T1000 (cell line): ENCODE measurements around the gene ESR1.

Source experiments
- DNase-seq: peaks from one replicate; lab custom pipeline; 2025; ENCODE audit warnings: mixed read lengths; lab: John Stamatoyannopoulos, UW

The ESR1 gene

DNA sequence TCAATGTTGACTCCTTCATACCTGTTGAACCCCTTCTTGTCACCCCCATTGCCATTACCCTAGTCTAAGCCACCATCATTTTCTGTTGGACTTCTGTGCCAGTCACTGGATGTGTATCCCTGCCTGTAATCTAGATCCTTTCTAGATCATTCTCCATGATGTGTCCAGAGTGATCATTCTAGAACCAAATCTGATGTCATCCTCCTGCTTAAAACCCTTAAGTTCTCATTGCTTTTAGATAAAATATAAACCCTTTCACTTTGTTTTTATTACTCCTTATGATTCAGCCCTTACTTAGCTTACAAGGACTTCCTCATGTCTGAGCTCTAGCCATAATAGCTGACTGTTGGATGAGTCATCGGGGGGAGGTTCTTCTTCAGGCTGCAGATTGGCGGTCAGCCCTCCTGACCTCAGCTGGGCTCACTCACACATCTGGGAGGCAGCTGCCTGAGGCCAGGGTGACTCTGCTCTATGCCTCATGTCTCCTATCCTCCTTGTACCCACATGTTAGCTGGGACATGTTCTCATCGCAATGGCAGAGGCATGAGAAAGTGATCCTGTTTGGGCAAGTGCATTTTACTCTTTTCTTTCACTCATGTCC is 287.6 kb downstream of the ESR1 start:
- peak; percentile 90 for DNase-seq

- DNase-seq: no peak
Measured at GRCh38 chr6:152096863-152097496, 289.5 kb downstream of the ESR1 start.

- no peak for DNase-seq
Measured at GRCh38 chr6:152098683-152099082, 291.2 kb downstream of the ESR1 start.

GRCh38 chr6:152099446-152100182 is 292.1 kb downstream of the ESR1 start:
- no peak for DNase-seq

- no peak for DNase-seq
Measured at GRCh38 chr6:152100183-152100618, 292.7 kb downstream of the ESR1 start.

GRCh38 chr6:152107973-152108372 is 300.5 kb downstream of the ESR1 start:
- no peak for DNase-seq

- no peak for DNase-seq
Measured at GRCh38 chr6:152110886-152111820, 303.7 kb downstream of the ESR1 start.

GRCh38 chr6:152112491-152113261 is 305.2 kb downstream of the ESR1 start:
- DNase-seq: no peak

- DNase-seq: no peak
Measured at GRCh38 chr6:152117156-152118133, 310.0 kb downstream of the ESR1 start.

GRCh38 chr6:152118224-152118623 is 310.7 kb downstream of the ESR1 start:
- DNase-seq: no peak

GRCh38 chr6:152118678-152119077 is 311.2 kb downstream of the ESR1 start:
- DNase-seq: no peak

- DNase-seq: no peak
Measured at GRCh38 chr6:152119831-152120230, 312.3 kb downstream of the ESR1 start.

DNA sequence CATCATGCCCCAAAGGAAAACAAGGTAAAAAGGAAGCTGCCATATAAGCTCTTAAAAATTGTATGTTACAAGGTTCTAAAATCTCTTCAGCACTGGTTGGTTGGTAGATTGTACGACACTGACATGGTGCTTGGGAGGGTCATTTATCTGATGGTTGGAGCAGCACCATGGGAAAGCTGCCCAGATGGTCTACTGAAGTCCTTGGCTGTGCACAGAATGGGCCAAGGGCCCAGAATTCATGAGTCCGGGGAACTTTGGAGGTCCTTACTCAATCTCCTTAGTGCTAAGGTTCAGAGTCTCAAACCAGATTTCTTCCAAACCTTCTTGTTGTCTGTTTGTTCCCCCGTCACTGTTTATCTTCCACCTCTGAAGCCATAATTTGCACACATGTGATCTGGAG is 314.4 kb downstream of the ESR1 start:
- no peak for DNase-seq

GRCh38 chr6:152122434-152122833 is 315.0 kb downstream of the ESR1 start:
- no peak for DNase-seq

DNA sequence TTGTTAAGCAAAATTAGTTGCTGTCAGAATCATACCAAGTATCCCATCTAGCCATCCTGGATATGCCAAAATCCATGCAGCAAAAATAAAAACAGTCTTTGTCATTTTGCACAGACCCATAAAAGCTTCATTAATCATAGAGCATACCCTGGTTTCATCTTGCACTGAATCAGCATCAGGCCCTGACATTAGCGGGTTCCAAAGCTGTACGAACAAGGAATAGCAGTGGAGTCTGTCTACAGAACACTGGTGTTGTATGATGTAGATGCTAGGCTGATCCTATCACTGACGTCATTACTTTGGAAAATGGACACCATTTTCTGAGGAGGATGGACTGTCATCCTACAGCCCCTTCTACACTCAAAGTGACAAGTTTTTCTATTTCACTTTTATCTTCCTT is 315.6 kb downstream of the ESR1 start:
- DNase-seq: no peak

DNA sequence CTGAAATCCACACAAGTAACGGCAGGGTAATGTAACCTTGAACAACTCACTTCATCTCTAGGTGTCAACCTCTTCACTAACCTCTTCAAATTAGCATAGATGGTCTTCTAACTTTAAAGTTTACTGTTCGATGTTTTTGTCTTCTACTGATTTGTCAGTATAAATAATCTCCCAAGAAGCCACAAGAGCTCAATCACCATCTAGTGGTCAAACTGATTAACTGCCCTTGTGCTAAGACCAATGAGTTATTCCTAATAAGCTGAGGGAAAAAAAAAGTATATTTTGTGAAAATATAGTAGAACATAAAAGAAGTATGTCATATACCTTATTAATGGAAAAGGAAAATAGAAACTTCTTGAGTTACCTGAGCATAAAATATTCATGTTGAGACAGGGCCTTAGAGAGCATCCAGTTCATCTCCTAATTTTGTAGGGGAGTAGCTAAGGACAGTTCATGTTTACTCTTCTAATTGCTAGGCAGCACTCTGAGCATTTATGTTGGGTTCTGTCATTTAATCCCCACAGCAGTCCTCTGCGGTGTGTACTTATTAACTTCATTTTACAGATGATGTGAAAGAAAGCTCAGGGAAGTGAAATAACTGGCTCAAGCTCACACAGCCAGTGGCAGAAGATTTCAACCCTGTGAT is 317.1 kb downstream of the ESR1 start:
- DNase-seq: no peak

GRCh38 chr6:152127432-152128165 is 320.1 kb downstream of the ESR1 start:
- DNase-seq: no peak

DNA sequence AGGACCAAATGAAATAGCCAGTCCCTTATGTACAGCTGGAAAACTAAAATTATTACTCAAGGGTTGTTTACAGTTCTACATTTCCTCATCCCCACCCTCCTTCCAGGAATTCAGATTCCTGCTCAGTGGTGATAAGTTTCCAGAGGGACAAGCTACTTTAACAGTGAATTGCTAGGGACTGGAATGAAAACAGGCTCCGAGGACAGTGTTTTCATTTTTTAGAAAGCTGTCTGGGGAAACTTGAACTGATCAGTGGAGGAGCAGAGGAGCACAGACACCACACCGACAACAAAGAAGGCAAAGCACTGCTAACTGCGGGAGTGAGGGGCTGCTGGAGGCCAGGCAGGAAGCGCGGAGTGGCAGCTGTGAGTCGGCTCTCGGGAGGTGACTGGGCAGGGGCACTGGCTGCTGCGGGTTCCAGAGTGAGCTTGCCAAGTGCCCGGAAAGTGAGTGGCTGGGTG is 322.2 kb downstream of the ESR1 start:
- DNase-seq: no peak

DNA sequence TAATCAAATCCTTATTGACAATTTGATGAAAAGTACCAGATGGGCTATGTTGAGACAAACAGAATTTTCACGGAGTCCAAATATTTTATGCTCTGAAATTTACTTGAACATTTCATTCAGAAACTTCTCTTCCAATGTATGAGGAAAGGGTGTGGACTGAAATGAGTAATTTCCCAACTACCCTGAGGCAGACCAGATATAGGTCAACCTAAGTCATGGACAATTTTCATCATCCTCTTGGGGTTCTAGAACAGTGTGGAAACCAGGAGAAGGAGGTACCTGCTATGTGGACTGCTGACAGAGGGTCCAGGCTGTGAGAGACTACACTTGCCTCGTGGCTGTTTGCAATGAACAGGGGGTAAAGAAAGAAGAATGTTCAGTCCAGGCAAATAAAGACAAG is 323.0 kb downstream of the ESR1 start:
- no peak for DNase-seq
